Endothelial cell of umbilical vein (primary cell): ENCODE data around the gene PIP4K2C. TPM values are rescaled to one million over a fixed set of nuclear protein-coding genes. Genes with fewer than 3 reads are reported as not detected.

Experiments used
- BruUV-seq: library from RNA; stranded (reverse); fragments of 400-500 nt; replicated peaks from 2 replicates; lab custom pipeline; 2021; lab: Mats Ljungman, UMichigan
- CTCF ChIA-PET: fragments of 300-600, 350-600 bp; sonication (Branson Sonifier 250); formaldehyde crosslinking; loops from one replicate; lab custom pipeline; 2021; ENCODE audit warnings: antibody characterized with exemption, inconsistent platforms; lab: Charles Lee
- POLR2A ChIA-PET: fragments of 300-600, 350-600 bp; sonication (Branson Sonifier 250); formaldehyde crosslinking; loops from one replicate; lab custom pipeline; 2021; ENCODE audit warnings: antibody characterized with exemption, inconsistent platforms; lab: Charles Lee
- DNase-seq: peaks from one replicate; pipeline ENCODE4 v3.0.0-alpha.2; 2011; ENCODE audit warnings: low read depth, low spot score
- FAIRE-seq: peaks from 2 replicates; lab custom pipeline; 2011; peaks lifted over from hg19 to GRCh38; lab: Jason Lieb, UNC
- H2AFZ ChIP-seq: 2 replicates; pipeline ENCODE4 v1.6.0; 2012; ENCODE audit warnings: low read depth, low read length, control low read depth, inconsistent platforms
- H3K27ac ChIP-seq: 2 replicates; pipeline ENCODE4 v1.5.1; 2011; ENCODE audit warnings: low read depth, mild to moderate bottlenecking, control low read depth, low read length, moderate library complexity; ENCODE audit not compliant: insufficient read depth
- H3K27me3 ChIP-seq, 2 experiments: 2 replicates each; pipeline versions ENCODE4 v1.6.0 to v1.6.1; 2011; ENCODE audit warnings: low read length in 2 of 2, mixed read lengths in 1 of 2; ENCODE audit not compliant: control insufficient read depth in 2 of 2, insufficient read depth in 2 of 2
- H3K36me3 ChIP-seq, 2 experiments: 2 replicates in 1 of 2; 3 replicates in 1 of 2; pipeline ENCODE4 v1.5.1; 2011; ENCODE audit warnings: low read length in 2 of 2, mild to moderate bottlenecking in 1 of 2, moderate library complexity in 1 of 2; ENCODE audit not compliant: control insufficient read depth in 2 of 2, insufficient read depth in 2 of 2; ENCODE audit errors: extremely low read depth in 1 of 2
- H3K4me1 ChIP-seq: 3 replicates; pipeline ENCODE4 v1.5.1; 2011; ENCODE audit warnings: mild to moderate bottlenecking, low read length; ENCODE audit not compliant: control insufficient read depth, insufficient read depth; ENCODE audit errors: extremely low read depth
- H3K4me2 ChIP-seq: 2 replicates; pipeline ENCODE4 v1.6.1; 2011; ENCODE audit warnings: low read length, control low read depth, mixed read lengths; ENCODE audit not compliant: insufficient read depth
- H3K4me3 ChIP-seq, 3 experiments: fragments of 200-600 bp in 1 of 3; sonication (generic), shearing (Covaris generic) in 1 of 3; replicated peaks in 1 of 3; 2 replicates each; pipeline ENCODE4 v1.5.1; 2011 to 2016; ENCODE audit warnings: control low read depth in 3 of 3, low read length in 3 of 3, mild to moderate bottlenecking in 2 of 3, inconsistent platforms in 1 of 3, low read depth in 1 of 3, moderate library complexity in 1 of 3; ENCODE audit not compliant: insufficient read depth in 1 of 3
- H3K79me2 ChIP-seq: 2 replicates; pipeline ENCODE4 v1.6.0; 2012; ENCODE audit warnings: low read length, inconsistent platforms; ENCODE audit not compliant: control insufficient read depth, insufficient read depth
- H3K9ac ChIP-seq: replicated peaks from 2 replicates; pipeline ENCODE3; 2011; ENCODE audit warnings: low read length, control low read depth; ENCODE audit not compliant: insufficient read depth; ENCODE audit errors: extremely low read depth
- H3K9me1 ChIP-seq: replicated peaks from 3 replicates; pipeline ENCODE4 v1.6.0; 2011; ENCODE audit warnings: mild to moderate bottlenecking, low read length; ENCODE audit not compliant: control insufficient read depth, insufficient read depth; ENCODE audit errors: extremely low read depth
- H3K9me3 ChIP-seq: replicated peaks from 2 replicates; pipeline ENCODE4 v1.5.1; 2012; ENCODE audit warnings: low read length, inconsistent platforms; ENCODE audit not compliant: control insufficient read depth, insufficient read depth
- H4K20me1 ChIP-seq: replicated peaks from 2 replicates; pipeline ENCODE3; 2011; ENCODE audit warnings: mild to moderate bottlenecking, low read length; ENCODE audit not compliant: control insufficient read depth, insufficient read depth; ENCODE audit errors: extremely low read depth
- CTCF ChIP-seq, 2 donors: IDR thresholded peaks; 1 replicate in 1 of 2; 2 replicates in 1 of 2; pipeline ENCODE4 v1.5.1; 2011; ENCODE audit warnings: low read length in 2 of 2, mild to moderate bottlenecking in 2 of 2, moderate library complexity in 2 of 2, control low read depth in 1 of 2, inconsistent platforms in 1 of 2, low read depth in 1 of 2; ENCODE audit not compliant: insufficient read depth in 1 of 2; ENCODE audit errors: extremely low read depth in 1 of 2
- EZH2 ChIP-seq: IDR thresholded peaks from 2 replicates; pipeline ENCODE4 v1.6.1; 2012; ENCODE audit warnings: borderline replicate concordance, low read depth, mild to moderate bottlenecking, moderate library complexity, low read length, inconsistent platforms; ENCODE audit not compliant: severe bottlenecking
- FOS ChIP-seq: IDR thresholded peaks from 2 replicates; pipeline ENCODE4 v1.6.1; 2011; ENCODE audit warnings: mild to moderate bottlenecking, low read length, moderate library complexity, borderline replicate concordance; ENCODE audit not compliant: insufficient read depth
- GATA2 ChIP-seq: IDR thresholded peaks from 2 replicates; pipeline ENCODE4 v1.7.0; 2011; ENCODE audit warnings: low read depth, mild to moderate bottlenecking, moderate library complexity, mixed read lengths, low read length; ENCODE audit not compliant: insufficient read length, insufficient read depth
- JUN ChIP-seq: IDR thresholded peaks from 2 replicates; pipeline ENCODE4 v1.6.1; 2011; ENCODE audit warnings: borderline replicate concordance, low read depth; ENCODE audit not compliant: insufficient read length, insufficient read depth
- MAX ChIP-seq: IDR thresholded peaks from 2 replicates; pipeline ENCODE4 v1.6.1; 2011; ENCODE audit not compliant: insufficient read depth, insufficient read length
- MYC ChIP-seq: IDR thresholded peaks from one replicate; pipeline ENCODE4 v1.6.1; 2011; ENCODE audit warnings: mild to moderate bottlenecking, low read depth, low read length
- POLR2A ChIP-seq: IDR thresholded peaks from 2 replicates; pipeline ENCODE4 v1.6.1; 2012; ENCODE audit warnings: low read depth, mild to moderate bottlenecking, control low read depth, low read length
- POLR2AphosphoS5 ChIP-seq: IDR thresholded peaks from 2 replicates; pipeline ENCODE4 v1.6.1; 2012; ENCODE audit warnings: low read depth, mild to moderate bottlenecking, control low read depth, low read length, moderate library complexity; ENCODE audit not compliant: insufficient read depth
- dilution Hi-C: fragments of 300-500 bp; cut with MboI; formaldehyde crosslinking; loops from one replicate; pipeline ENCODE4 v1.15.0; 2019; ENCODE audit warnings: low sequenced_read_pairs; ENCODE audit not compliant: extremely low pct_ligation_motif_present
- intact Hi-C: fragments of 100-400 bp; cut with micrococcal nuclease; formaldehyde crosslinking; loops from one replicate; pipeline ENCODE4 v1.10.0; 2022
- polyA plus RNA-seq, 4 experiments: library from polyadenylated mRNA; depleted of rRNA in 3 of 4; stranded (reverse) in 3 of 4; unstranded in 1 of 4; fragments of >200 nt; gene quantifications; 2 replicates each; pipeline versions ENCODE4 v1.2.1 to v1.2.3, GENCODE V29; 2011 to 2012; ENCODE audit warnings: missing spikeins in 1 of 4
- total RNA-seq: library from RNA; stranded (reverse); gene quantifications from 2 replicates; pipeline ENCODE4 v1.2.3, GENCODE V29; 2021

Gene PIP4K2C
- total and polyA plus RNA-seq, 2 donors (not counting 3 experiments of a cell fraction or from before 2014, with no cell fraction given), result 10.5 to 11.5 TPM

- BruUV-seq, result TSS peak; percentile 16
- dilution Hi-C loops, result no loop called here
Measured at GRCh38 chr12:57547288-57548012, 43.5 kb upstream of the PIP4K2C start.

More at GRCh38 chr12:57547288-57548012, 43.5 kb upstream of the PIP4K2C start:
- Histone ChIP-seq H3K27me3 (peaks cover 31 to 41% of the 10 kb centered on the region in 2 experiments), H4K20me1 (no peaks in the 10 kb centered on the region), H3K4me2 (peak overlapping the region; percentile 80), H3K79me2 (peaks cover 25% of the 10 kb centered on the region), H2AFZ (peak overlapping the region; percentile 49), H3K9ac (peak overlapping the region; percentile 96), H3K9me1 (no peaks in the 10 kb centered on the region), H3K4me1 (peaks cover 18% of the 10 kb centered on the region), H3K27ac (no peak overlapping the region), H3K9me3 (no peaks in the 10 kb centered on the region), H3K4me3 (no peak overlapping the region), H3K36me3 (no peaks in the 10 kb centered on the region)
- DNase-seq, result no peak
- TF ChIP-seq EZH2 (no peak), MYC (no peak), FOS (no peak), JUN (peak; percentile 53), POLR2AphosphoS5 (no peak), GATA2 (no peak), CTCF (IDR thresholded peaks at IDR 0.05; ENCODE audit: extremely low read depth in 1 of 2, insufficient read depth in 1 of 2, low read depth in 1 of 2, low read length in 2 of 2) (no peak), MAX (no peak), POLR2A (no peak)
- CTCF ChIA-PET, result interaction anchor here (1.1 to 2.2 kb wide), 3 partner anchors 23 to 36 kb away, joined by 3 to 12 read pairs (median 6); no protein-coding TSS in a partner anchor
- POLR2A ChIA-PET, result no interaction called here
- FAIRE-seq, result peak; percentile 100
- intact Hi-C loops, result loop anchor here (1.0 to 5.0 kb wide), 3 partner anchors 27 to 145 kb away; partner anchors contain the start of genes DDIT3, MARS1 and OS9
